HepG2 (cell line): ENCODE results near the gene LRP2. TPM values are rescaled to one million over a fixed set of nuclear protein-coding genes. Genes with fewer than 3 reads are reported as not detected.

Experiments
- ATAC-seq: fragments of 200-7000 bp; cut with Tn5 transposase; 3 replicates; pipeline ENCODE4 v1.9.1; 2020; ENCODE audit warnings: mild to moderate bottlenecking, moderate library complexity
- BruUV-seq: library from RNA; stranded (reverse); fragments of 400-500 nt; replicated peaks from 2 replicates; lab custom pipeline; 2021; lab: Mats Ljungman, UMichigan
- CTCF ChIA-PET: fragments of 300-600 bp; formaldehyde crosslinking; extraction: SDS; loops from one replicate; lab custom pipeline; 2021; ENCODE audit warnings: low total read pairs, inconsistent platforms, low intra/inter-chr PET ratio; lab: Yijun Ruan, JAX
- POLR2A ChIA-PET: fragments of 350-600 bp; sonication (Branson Sonifier 250); formaldehyde crosslinking; loops from one replicate; lab custom pipeline; 2020; ENCODE audit warnings: antibody characterized with exemption, inconsistent platforms; lab: Yijun Ruan, JAX
- DNase-seq: peaks from one replicate; pipeline ENCODE4 v3.0.0-alpha.2; 2015; ENCODE audit warnings: low spot score
- FAIRE-seq: peaks from 3 replicates; lab custom pipeline; 2011; peaks lifted over from hg19 to GRCh38; lab: Jason Lieb, UNC
- H2AFZ ChIP-seq: one replicate; pipeline ENCODE4 v1.6.1; 2011; ENCODE audit warnings: low read length, inconsistent platforms
- H3K27ac ChIP-seq: fragments of 300-600 bp; 3 replicates; pipeline ENCODE4 v1.8.0; 2011; ENCODE audit warnings: mixed run types, mild to moderate bottlenecking, mixed read lengths, low read length, inconsistent platforms; ENCODE audit not compliant: insufficient read depth; ENCODE audit errors: extremely low read length
- H3K27me3 ChIP-seq, 2 experiments: fragments of 200-600 bp in 1 of 2; 2 replicates in 1 of 2; 3 replicates in 1 of 2; pipeline versions ENCODE4 v1.6.0 to v1.8.0; 2011; ENCODE audit warnings: low read length in 2 of 2, mild to moderate bottlenecking in 2 of 2, moderate library complexity in 2 of 2, inconsistent platforms in 1 of 2; ENCODE audit not compliant: insufficient read depth in 2 of 2, control insufficient read depth in 1 of 2
- H3K36me3 ChIP-seq, 2 experiments: fragments of 200-600 bp in 1 of 2; replicated peaks in 1 of 2; 2 replicates in 1 of 2; 3 replicates in 1 of 2; pipeline versions ENCODE4 v1.5.1 to v1.8.0; 2011; ENCODE audit warnings: low read length in 2 of 2, inconsistent platforms in 1 of 2; ENCODE audit not compliant: insufficient read depth in 2 of 2, control insufficient read depth in 1 of 2
- H3K4me1 ChIP-seq: 2 replicates; pipeline ENCODE4 v1.5.1; 2012; ENCODE audit warnings: low read length, inconsistent platforms; ENCODE audit not compliant: insufficient read depth
- H3K4me2 ChIP-seq: 2 replicates; pipeline ENCODE4 v1.6.0; 2011; ENCODE audit warnings: low read depth, low read length, inconsistent platforms
- H3K4me3 ChIP-seq, 3 experiments: fragments of 200-600 bp in 1 of 3; sonication (generic), shearing (Covaris generic) in 1 of 3; replicated peaks in 1 of 3; 2 replicates each; pipeline ENCODE4 v1.5.1; 2011 to 2016; ENCODE audit warnings: low read length in 3 of 3, inconsistent platforms in 2 of 3, low read depth in 2 of 3, mild to moderate bottlenecking in 2 of 3, control low read depth in 1 of 3, mixed read lengths in 1 of 3; ENCODE audit not compliant: insufficient read depth in 1 of 3
- H3K79me2 ChIP-seq: one replicate; pipeline ENCODE4 v1.6.1; 2011; ENCODE audit warnings: low read length, inconsistent platforms; ENCODE audit not compliant: insufficient read depth
- H3K9ac ChIP-seq: 2 replicates; pipeline ENCODE4 v1.6.0; 2011; ENCODE audit warnings: mild to moderate bottlenecking, low read depth, low read length, inconsistent platforms; ENCODE audit not compliant: insufficient read depth
- H3K9me3 ChIP-seq: 2 replicates; pipeline ENCODE4 v1.5.1; 2012; ENCODE audit warnings: mild to moderate bottlenecking, low read length
- H4K20me1 ChIP-seq: 2 replicates; pipeline ENCODE4 v1.6.0; 2011; ENCODE audit warnings: inconsistent platforms, mild to moderate bottlenecking, low read length, moderate library complexity; ENCODE audit not compliant: insufficient read depth
- EHMT2 ChIP-seq: fragments of 200-600 bp; sonication (generic); IDR thresholded peaks from 2 replicates; pipeline ENCODE4 v1.7.0; 2017; ENCODE audit warnings: antibody characterized with exemption, low read depth, low read length, borderline replicate concordance
- GATAD1 ChIP-seq: IDR thresholded peaks from 2 replicates; pipeline ENCODE4 v1.6.1; 2016; ENCODE audit warnings: missing genetic modification reagents, missing compliant biosample characterization
- KLF12 ChIP-seq: sonication (generic); formaldehyde crosslinking; IDR thresholded peaks from 2 replicates; pipeline ENCODE4 v1.4.0; 2020; ENCODE audit warnings: missing genetic modification reagents, borderline replicate concordance
- RBM22 ChIP-seq: fragments of 200-400 bp; formaldehyde crosslinking; optimal IDR thresholded peaks from 2 replicates; pipeline ENCODE3; 2017; ENCODE audit warnings: mild to moderate bottlenecking, low read length, moderate library complexity
- RBM39 ChIP-seq: fragments of 200-400 bp; formaldehyde crosslinking; IDR thresholded peaks from one replicate; pipeline ENCODE4 v1.6.1; 2018; ENCODE audit warnings: antibody characterized with exemption, mild to moderate bottlenecking, low read depth, low read length; ENCODE audit not compliant: poor library complexity, severe bottlenecking
- TBX3 ChIP-seq: fragments of 450-650 bp; IDR thresholded peaks from 2 replicates; pipeline ENCODE4 v1.6.1; 2017; ENCODE audit warnings: antibody characterized with exemption, mild to moderate bottlenecking, inconsistent platforms, borderline replicate concordance
- WGBS: methylation state at CpG from one replicate; pipeline ENCODE4 v1.1.6; 2017; ENCODE audit warnings: low lambda C conversion rate; 5-methylcytosine and 5-hydroxymethylcytosine counted together
- in situ Hi-C: cut with HindIII; loops from 2 replicates; pipeline ENCODE4 v1.10.0; 2017; ENCODE audit warnings: low pct_unique_long_range_greater_than_20kb; ENCODE audit not compliant: extremely low pct_ligation_motif_present
- intact Hi-C: fragments of 100-400 bp; cut with micrococcal nuclease; formaldehyde crosslinking; loops from one replicate; pipeline ENCODE4 v1.10.0; 2022; ENCODE audit not compliant: unreplicated experiment
- polyA plus RNA-seq, 8 experiments: library from polyadenylated mRNA; depleted of rRNA in 3 of 8; stranded (reverse) in 7 of 8; unstranded in 1 of 8; fragments of >200 nt; fragmentation: Illumina TruSeq in 4 of 8; extraction: Trizol in 4 of 8; gene quantifications; 2 replicates each; pipeline versions ENCODE4 v1.2.1 to v1.2.3, GENCODE V29; 2011 to 2016; ENCODE audit warnings: low read depth in 4 of 8, missing spikeins in 1 of 8, mixed read lengths in 1 of 8; ENCODE audit not compliant: insufficient read depth in 1 of 8
- total RNA-seq, 5 experiments: library from RNA; depleted of rRNA; stranded (reverse); fragments of >200 nt; fragmentation: Illumina TruSeq; extraction: Trizol; gene quantifications; 2 replicates each; pipeline ENCODE4 v1.2.3, GENCODE V29; 2016; ENCODE audit warnings: low read depth in 1 of 5
- TF ChIP-seq, protein P1 (sequence below): sonication (generic); formaldehyde crosslinking; IDR thresholded peaks from 2 replicates; pipeline ENCODE4 v1.4.0; 2020; ENCODE audit warnings: missing genetic modification reagents, borderline replicate concordance
- TF ChIP-seq, protein P2 (sequence below): sonication (generic); formaldehyde crosslinking; IDR thresholded peaks from 2 replicates; pipeline ENCODE4 v1.8.1; 2023; ENCODE audit warnings: mild to moderate bottlenecking, inconsistent platforms, moderate library complexity, missing genetic modification reagents, borderline replicate concordance
- TF ChIP-seq, protein P3 (sequence below): sonication (generic); formaldehyde crosslinking; IDR thresholded peaks from 2 replicates; pipeline ENCODE4 v1.5.0; 2020; ENCODE audit warnings: mild to moderate bottlenecking, missing genetic modification reagents
- TF ChIP-seq, protein P4 (sequence below): sonication (generic); formaldehyde crosslinking; IDR thresholded peaks from 2 replicates; pipeline ENCODE4 v1.4.0; 2020; ENCODE audit warnings: missing genetic modification reagents
- TF ChIP-seq, protein P5 (sequence below): sonication (generic); formaldehyde crosslinking; IDR thresholded peaks from 2 replicates; pipeline ENCODE4 v1.4.0; 2020; ENCODE audit warnings: missing genetic modification reagents
- TF ChIP-seq, protein P6 (sequence below): sonication (generic); IDR thresholded peaks from 2 replicates; pipeline ENCODE4 v1.6.1; 2016; ENCODE audit warnings: low read depth, borderline replicate concordance

The LRP2 gene
- total and polyA plus RNA-seq, 2 of the 13 experiments (the other 11 are each of a cell fraction or from before 2014, with no cell fraction given) = 0.03 to 0.15 TPM

DNA sequence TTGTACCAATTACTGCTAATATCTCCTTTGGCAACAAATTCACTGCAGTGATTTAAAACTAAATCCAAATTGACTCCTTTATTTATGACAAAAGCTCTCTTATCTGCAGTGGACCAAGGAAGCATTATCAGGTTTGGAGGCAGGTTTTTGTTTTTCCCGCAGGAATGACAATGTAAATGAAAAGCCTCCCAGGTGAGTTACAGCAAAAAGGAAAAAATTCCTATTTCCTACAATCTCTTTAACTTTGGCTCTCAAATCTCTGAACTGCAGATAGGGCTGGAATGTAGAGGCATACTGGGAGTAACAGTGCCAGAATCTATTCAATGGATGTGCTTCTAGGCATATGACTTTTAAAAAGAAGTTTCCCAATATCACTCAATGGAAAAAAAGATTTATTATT, 28.9 kb upstream of the LRP2 start:
- Histone ChIP-seq H4K20me1 (no peaks in the 10 kb centered on the region), H3K4me2 (no peak overlapping the region), H3K79me2 (no peaks in the 10 kb centered on the region), H3K36me3 (no peaks in the 10 kb centered on the region), H3K4me3 (no peak overlapping the region), H3K4me1 (no peaks in the 10 kb centered on the region), H3K27me3 (peaks cover 0 to 16% of the 10 kb centered on the region in 2 experiments; a peak in 3 of 5 replicates), H3K9ac (no peak overlapping the region), H3K27ac (no peak overlapping the region), H3K9me3 (no peaks in the 10 kb centered on the region), H2AFZ (no peak overlapping the region)
- no peak for ATAC-seq
- intact Hi-C loops = no loop called here
- WGBS = 3% methylated on average over 1 of the region's 1 CpG
- no peak for DNase-seq
- ChIA-PET CTCF (no interaction called here), POLR2A (no interaction called here)
- in situ Hi-C loops = no loop called here
- BruUV-seq = no TSS peak
- no peak for FAIRE-seq
- TF ChIP-seq TBX3 (no peak), KLF12 (CRISPR knock-in tag) (no peak), GATAD1 (no peak), RBM22 (no peak), RBM39 (no peak), EHMT2 (no peak)
- TF ChIP-seq, protein P1, sequence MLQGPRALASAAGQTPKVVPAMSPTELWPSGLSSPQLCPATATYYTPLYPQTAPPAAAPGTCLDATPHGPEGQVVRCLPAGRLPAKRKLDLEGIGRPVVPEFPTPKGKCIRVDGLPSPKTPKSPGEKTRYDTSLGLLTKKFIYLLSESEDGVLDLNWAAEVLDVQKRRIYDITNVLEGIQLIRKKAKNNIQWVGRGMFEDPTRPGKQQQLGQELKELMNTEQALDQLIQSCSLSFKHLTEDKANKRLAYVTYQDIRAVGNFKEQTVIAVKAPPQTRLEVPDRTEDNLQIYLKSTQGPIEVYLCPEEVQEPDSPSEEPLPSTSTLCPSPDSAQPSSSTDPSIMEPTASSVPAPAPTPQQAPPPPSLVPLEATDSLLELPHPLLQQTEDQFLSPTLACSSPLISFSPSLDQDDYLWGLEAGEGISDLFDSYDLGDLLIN = no peak
- TF ChIP-seq, protein P2, sequence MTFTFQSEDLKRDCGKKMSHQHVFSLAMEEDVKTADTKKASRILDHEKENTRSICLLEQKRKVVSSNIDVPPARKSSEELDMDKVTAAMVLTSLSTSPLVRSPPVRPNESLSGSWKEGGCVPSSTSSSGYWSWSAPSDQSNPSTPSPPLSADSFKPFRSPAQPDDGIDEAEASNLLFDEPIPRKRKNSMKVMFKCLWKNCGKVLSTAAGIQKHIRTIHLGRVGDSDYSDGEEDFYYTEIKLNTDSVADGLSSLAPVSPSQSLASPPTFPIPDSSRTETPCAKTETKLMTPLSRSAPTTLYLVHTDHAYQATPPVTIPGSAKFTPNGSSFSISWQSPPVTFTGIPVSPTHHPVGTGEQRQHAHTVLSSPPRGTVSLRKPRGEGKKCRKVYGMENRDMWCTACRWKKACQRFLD (CRISPR knock-in tag) = no peak
- TF ChIP-seq, protein P3, sequence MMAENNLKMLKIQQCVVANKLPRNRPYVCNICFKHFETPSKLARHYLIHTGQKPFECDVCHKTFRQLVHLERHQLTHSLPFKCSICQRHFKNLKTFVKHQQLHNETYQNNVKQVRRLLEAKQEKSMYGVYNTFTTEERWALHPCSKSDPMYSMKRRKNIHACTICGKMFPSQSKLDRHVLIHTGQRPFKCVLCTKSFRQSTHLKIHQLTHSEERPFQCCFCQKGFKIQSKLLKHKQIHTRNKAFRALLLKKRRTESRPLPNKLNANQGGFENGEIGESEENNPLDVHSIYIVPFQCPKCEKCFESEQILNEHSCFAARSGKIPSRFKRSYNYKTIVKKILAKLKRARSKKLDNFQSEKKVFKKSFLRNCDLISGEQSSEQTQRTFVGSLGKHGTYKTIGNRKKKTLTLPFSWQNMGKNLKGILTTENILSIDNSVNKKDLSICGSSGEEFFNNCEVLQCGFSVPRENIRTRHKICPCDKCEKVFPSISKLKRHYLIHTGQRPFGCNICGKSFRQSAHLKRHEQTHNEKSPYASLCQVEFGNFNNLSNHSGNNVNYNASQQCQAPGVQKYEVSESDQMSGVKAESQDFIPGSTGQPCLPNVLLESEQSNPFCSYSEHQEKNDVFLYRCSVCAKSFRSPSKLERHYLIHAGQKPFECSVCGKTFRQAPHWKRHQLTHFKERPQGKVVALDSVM (CRISPR knock-in tag) = no peak
- TF ChIP-seq, protein P4, sequence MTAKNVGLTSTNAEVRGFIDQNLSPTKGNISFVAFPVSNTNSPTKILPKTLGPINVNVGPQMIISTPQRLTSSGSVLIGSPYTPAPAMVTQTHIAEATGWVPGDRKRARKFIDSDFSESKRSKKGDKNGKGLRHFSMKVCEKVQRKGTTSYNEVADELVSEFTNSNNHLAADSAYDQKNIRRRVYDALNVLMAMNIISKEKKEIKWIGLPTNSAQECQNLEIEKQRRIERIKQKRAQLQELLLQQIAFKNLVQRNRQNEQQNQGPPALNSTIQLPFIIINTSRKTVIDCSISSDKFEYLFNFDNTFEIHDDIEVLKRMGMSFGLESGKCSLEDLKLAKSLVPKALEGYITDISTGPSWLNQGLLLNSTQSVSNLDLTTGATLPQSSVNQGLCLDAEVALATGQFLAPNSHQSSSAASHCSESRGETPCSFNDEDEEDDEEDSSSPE (CRISPR knock-in tag) = no peak
- TF ChIP-seq, protein P5, sequence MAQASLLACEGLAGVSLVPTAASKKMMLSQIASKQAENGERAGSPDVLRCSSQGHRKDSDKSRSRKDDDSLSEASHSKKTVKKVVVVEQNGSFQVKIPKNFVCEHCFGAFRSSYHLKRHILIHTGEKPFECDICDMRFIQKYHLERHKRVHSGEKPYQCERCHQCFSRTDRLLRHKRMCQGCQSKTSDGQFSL (CRISPR knock-in tag) = no peak
- TF ChIP-seq, protein P6, sequence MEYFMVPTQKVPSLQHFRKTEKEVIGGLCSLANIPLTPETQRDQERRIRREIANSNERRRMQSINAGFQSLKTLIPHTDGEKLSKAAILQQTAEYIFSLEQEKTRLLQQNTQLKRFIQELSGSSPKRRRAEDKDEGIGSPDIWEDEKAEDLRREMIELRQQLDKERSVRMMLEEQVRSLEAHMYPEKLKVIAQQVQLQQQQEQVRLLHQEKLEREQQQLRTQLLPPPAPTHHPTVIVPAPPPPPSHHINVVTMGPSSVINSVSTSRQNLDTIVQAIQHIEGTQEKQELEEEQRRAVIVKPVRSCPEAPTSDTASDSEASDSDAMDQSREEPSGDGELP = no peak
- TF ChIP-seq, all 625 proteins: peak for 0
